ENCODE measurements around the gene HPSE. TPM values are rescaled to one million over a fixed set of nuclear protein-coding genes. Genes with fewer than 3 reads are reported as not detected.
"Not testable (repeated sequence)": the region's sequence is repeated elsewhere in the genome, so short reads cannot be mapped to it uniquely, and the experiment has no call there.

The HPSE gene
- total and polyA plus RNA-seq, 4 donors = 1.9 to 8.3 (median 5.5) TPM

DNA sequence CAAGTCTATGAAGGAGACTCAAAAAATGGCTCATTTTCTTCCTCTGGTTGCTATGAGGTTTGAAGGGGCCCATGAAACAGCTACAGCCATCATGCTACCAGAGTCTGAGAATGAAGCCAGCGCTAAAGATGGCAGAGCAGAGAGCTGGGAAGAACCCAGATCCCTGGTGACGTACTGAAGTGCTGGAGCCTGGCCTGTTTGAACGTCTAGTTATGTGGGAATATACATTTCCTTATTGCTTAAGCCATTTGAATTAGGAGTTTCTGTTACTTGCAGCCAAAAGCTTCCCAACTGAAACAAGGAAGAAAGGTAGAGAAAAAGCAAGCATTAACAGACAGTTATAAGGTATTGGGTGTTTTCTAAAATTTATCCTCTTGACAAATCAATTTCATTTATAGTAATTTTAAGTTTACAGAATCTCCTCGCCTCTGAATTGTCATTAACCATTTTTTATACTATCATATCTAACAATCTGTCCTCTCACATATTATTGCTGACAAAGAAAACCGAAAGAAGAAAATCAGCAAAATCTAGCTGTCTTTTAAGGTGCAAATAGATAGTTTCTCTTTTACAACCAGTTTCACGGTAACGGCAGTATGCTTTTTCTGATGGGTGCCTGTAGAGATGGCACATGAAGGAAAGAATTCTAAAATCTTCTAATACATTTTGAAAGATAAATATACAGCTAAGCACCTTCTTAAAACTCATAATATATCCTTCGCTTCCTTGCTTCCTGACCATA lies 41.2 kb downstream of the HPSE start:
- ATAC-seq (ENCODE audit: insufficient read depth, low FRiP score) (no peak), DNase-seq (no peak)
- H3K4me3 ChIP-seq = no peak overlapping the region
- H3K36me3 ChIP-seq (ENCODE audit: control insufficient read depth in 4 of 4, insufficient read depth in 4 of 4, low read length in 4 of 4) = no peaks in the 10 kb centered on the region
- 81 to 85% methylated on average over 8 of the region's 8 CpGs for WGBS, 2 donors
- no peak overlapping the region for H3K27ac ChIP-seq (ENCODE audit: low read depth in 1 of 2, low read length in 1 of 2)
- H3K4me1 ChIP-seq (ENCODE audit: control insufficient read depth in 5 of 5, insufficient read depth in 5 of 5, low read length in 5 of 5) = no peaks in the 10 kb centered on the region
- H3K27me3 ChIP-seq (ENCODE audit: control insufficient read depth in 3 of 3, insufficient read depth in 3 of 3, low read length in 2 of 3) = no peaks in the 10 kb centered on the region
- no peak overlapping the region for H3K9ac ChIP-seq (ENCODE audit: insufficient read depth in 1 of 2, low read length in 2 of 2)
- no peaks in the 10 kb centered on the region for H3K9me3 ChIP-seq (ENCODE audit: control insufficient read depth in 4 of 4, insufficient read depth in 3 of 4, low read length in 3 of 4)
- TF ChIP-seq, protein P1, sequence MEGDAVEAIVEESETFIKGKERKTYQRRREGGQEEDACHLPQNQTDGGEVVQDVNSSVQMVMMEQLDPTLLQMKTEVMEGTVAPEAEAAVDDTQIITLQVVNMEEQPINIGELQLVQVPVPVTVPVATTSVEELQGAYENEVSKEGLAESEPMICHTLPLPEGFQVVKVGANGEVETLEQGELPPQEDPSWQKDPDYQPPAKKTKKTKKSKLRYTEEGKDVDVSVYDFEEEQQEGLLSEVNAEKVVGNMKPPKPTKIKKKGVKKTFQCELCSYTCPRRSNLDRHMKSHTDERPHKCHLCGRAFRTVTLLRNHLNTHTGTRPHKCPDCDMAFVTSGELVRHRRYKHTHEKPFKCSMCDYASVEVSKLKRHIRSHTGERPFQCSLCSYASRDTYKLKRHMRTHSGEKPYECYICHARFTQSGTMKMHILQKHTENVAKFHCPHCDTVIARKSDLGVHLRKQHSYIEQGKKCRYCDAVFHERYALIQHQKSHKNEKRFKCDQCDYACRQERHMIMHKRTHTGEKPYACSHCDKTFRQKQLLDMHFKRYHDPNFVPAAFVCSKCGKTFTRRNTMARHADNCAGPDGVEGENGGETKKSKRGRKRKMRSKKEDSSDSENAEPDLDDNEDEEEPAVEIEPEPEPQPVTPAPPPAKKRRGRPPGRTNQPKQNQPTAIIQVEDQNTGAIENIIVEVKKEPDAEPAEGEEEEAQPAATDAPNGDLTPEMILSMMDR (IDR thresholded peaks at IDR 0.05; ENCODE audit: control extremely low read depth, extremely low read depth) = no peak

GRCh38 chr4:83290059-83290774 lies 44.4 kb downstream of the HPSE start:
- H3K27ac ChIP-seq (ENCODE audit: low read depth in 1 of 2, low read length in 1 of 2); H3K4me1 ChIP-seq (ENCODE audit: control insufficient read depth in 5 of 5, insufficient read depth in 5 of 5, low read length in 5 of 5); DNase-seq; ATAC-seq (ENCODE audit: insufficient read depth, low FRiP score); H3K9ac ChIP-seq (ENCODE audit: insufficient read depth in 1 of 2, low read length in 2 of 2); H3K27me3 ChIP-seq (ENCODE audit: control insufficient read depth in 3 of 3, insufficient read depth in 3 of 3, low read length in 2 of 3); H3K9me3 ChIP-seq (ENCODE audit: control insufficient read depth in 4 of 4, insufficient read depth in 3 of 4, low read length in 3 of 4); H3K4me3 ChIP-seq; H3K36me3 ChIP-seq (ENCODE audit: control insufficient read depth in 4 of 4, insufficient read depth in 4 of 4, low read length in 4 of 4): not testable (repeated sequence)
- WGBS, 2 donors = 87 to 93% methylated on average over 3 of the region's 3 CpGs

DNA sequence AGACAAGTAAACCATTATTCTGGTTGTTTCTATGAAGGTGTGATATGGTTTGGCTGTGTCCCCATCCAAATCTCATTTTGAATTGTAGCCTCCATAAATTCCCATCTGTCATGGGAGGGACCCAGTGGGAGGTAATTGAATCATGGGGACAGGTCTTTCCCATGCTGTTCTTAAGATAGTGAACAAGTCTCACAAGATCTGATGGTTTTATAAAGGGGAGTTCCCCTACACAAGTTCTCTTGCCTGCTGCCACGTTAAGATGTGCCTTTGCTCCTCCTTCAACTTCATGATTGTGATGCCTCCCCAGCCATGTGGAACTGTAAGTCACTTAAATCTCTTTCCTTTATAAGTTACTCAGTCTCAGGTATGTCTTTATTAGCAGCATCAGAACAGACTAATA lies 46.3 kb downstream of the HPSE start:
- 45 to 50% methylated on average over 1 of the region's 1 CpG for WGBS, 2 donors

DNA sequence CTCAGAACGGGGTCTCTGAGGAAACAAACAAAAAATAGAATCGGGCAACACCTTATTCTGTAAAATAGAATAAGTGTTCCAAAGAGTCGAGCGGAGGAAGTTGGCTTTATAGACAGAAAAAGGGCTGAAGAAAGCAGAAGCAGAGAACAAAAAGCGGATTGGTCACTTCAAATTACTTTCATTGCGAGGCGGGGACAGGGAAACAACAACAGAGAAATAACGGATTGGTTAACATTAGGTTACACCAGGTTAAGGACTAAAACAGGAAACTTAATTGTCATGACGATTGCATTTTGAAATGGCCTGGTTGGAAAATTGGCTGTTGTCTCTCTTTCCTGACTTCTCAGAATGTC lies 49.6 kb downstream of the HPSE start:
- peak overlapping the region; percentile 31 for H3K4me3 ChIP-seq

More for the DNA sequence above, 46.3 kb downstream of the HPSE start:
- not testable (repeated sequence) for H3K9ac ChIP-seq (ENCODE audit: insufficient read depth in 1 of 2, low read length in 2 of 2); H3K27ac ChIP-seq (ENCODE audit: low read depth in 1 of 2, low read length in 1 of 2); H3K4me3 ChIP-seq; H3K36me3 ChIP-seq (ENCODE audit: control insufficient read depth in 4 of 4, insufficient read depth in 4 of 4, low read length in 4 of 4); ATAC-seq (ENCODE audit: insufficient read depth, low FRiP score); H3K27me3 ChIP-seq (ENCODE audit: control insufficient read depth in 3 of 3, insufficient read depth in 3 of 3, low read length in 2 of 3); DNase-seq; H3K9me3 ChIP-seq (ENCODE audit: control insufficient read depth in 4 of 4, insufficient read depth in 3 of 4, low read length in 3 of 4)
- peaks cover 0 to 14% (median 4%) of the 10 kb centered on the region in 5 donors for H3K4me1 ChIP-seq (ENCODE audit: control insufficient read depth in 5 of 5, insufficient read depth in 5 of 5, low read length in 5 of 5)

More for the DNA sequence above, 49.6 kb downstream of the HPSE start:
- Histone ChIP-seq H3K4me1 (ENCODE audit: control insufficient read depth in 5 of 5, insufficient read depth in 5 of 5, low read length in 5 of 5) (peaks cover 0 to 14% (median 4%) of the 10 kb centered on the region in 5 donors), H3K36me3 (ENCODE audit: control insufficient read depth in 4 of 4, insufficient read depth in 4 of 4, low read length in 4 of 4) (no peaks in the 10 kb centered on the region), H3K27ac (ENCODE audit: low read depth in 1 of 2, low read length in 1 of 2) (peak overlapping the region in 1 of 2 donors; percentile 99), H3K27me3 (ENCODE audit: control insufficient read depth in 3 of 3, insufficient read depth in 3 of 3, low read length in 2 of 3) (no peaks in the 10 kb centered on the region), H3K9ac (ENCODE audit: insufficient read depth in 1 of 2, low read length in 2 of 2) (peak overlapping the region; percentile 61 to 95), H3K9me3 (ENCODE audit: control insufficient read depth in 4 of 4, insufficient read depth in 3 of 4, low read length in 3 of 4) (no peaks in the 10 kb centered on the region)
- peak in 2 of 3 donors; percentile 76 to 83 for DNase-seq
- ATAC-seq (ENCODE audit: insufficient read depth, low FRiP score) = no peak
- WGBS, 2 donors = 0 to 2% methylated on average over 9 of the region's 9 CpGs
- TF ChIP-seq, protein P1 (IDR thresholded peaks at IDR 0.05; ENCODE audit: control extremely low read depth, extremely low read depth) = no peak

Data from lung (tissue), 12 donors.